Thyroid gland (tissue), 4 donors: ENCODE measurements around the gene DISC1. TPM values are rescaled to one million over a fixed set of nuclear protein-coding genes. Genes with fewer than 3 reads are reported as not detected.

Experiments
- DNase-seq, 2 donors: peaks; one replicate each; pipeline ENCODE4 v3.0.0-alpha.2; 2019
- H3K27ac ChIP-seq, 3 donors: fragments of 200-600 bp; sonication (generic); 1 replicate in 2 of 3; 2 replicates in 1 of 3; pipeline ENCODE4 v1.5.1; 2016 to 2019; ENCODE audit warnings: mild to moderate bottlenecking in 1 of 3, moderate library complexity in 1 of 3
- H3K27me3 ChIP-seq: fragments of 200-600 bp; sonication (generic); one replicate; pipeline ENCODE4 v1.5.1; 2019
- H3K36me3 ChIP-seq, 2 donors: fragments of 200-600 bp; sonication (generic); one replicate each; pipeline ENCODE4 v1.5.1; 2016 to 2019
- H3K4me1 ChIP-seq, 2 donors: fragments of 200-600 bp; sonication (generic); one replicate each; pipeline ENCODE4 v1.5.1; 2017 to 2019
- H3K4me3 ChIP-seq, 3 donors: fragments of 200-600 bp; sonication (generic); replicated peaks in 1 of 3; 1 replicate in 2 of 3; 2 replicates in 1 of 3; pipeline ENCODE4 v1.5.1; 2016; ENCODE audit warnings: mild to moderate bottlenecking in 1 of 3
- H3K9me3 ChIP-seq: fragments of 200-600 bp; sonication (generic); one replicate; pipeline ENCODE4 v1.5.1; 2017
- CTCF ChIP-seq, 6 experiments: fragments of 200-600 bp in 3 of 6; fragments of 450-650 bp in 3 of 6; sonication (generic) in 3 of 6; IDR thresholded peaks; one replicate each; pipeline ENCODE4 v1.5.1; 2016 to 2019; ENCODE audit warnings: antibody characterized with exemption in 6 of 6, mild to moderate bottlenecking in 2 of 6, inconsistent platforms in 1 of 6, moderate library complexity in 1 of 6
- POLR2A ChIP-seq, 2 donors: fragments of 450-650 bp; IDR thresholded peaks; one replicate each; pipeline ENCODE4 v1.6.1; 2017; ENCODE audit warnings: antibody characterized with exemption in 2 of 2, mild to moderate bottlenecking in 2 of 2, moderate library complexity in 1 of 2
- WGBS, 2 donors: methylation state at CpG; one replicate each; pipeline ENCODE4 v1.1.5; 2017; 5-methylcytosine and 5-hydroxymethylcytosine counted together
- intact Hi-C: fragments of 100-400 bp; cut with DNase I; formaldehyde crosslinking; loops from one replicate; pipeline ENCODE4 v1.15.1; 2023
- total RNA-seq, 4 donors: library from RNA; depleted of rRNA; stranded (reverse); fragments of >200 nt; gene quantifications; one replicate each; pipeline ENCODE4 v1.2.3, GENCODE V29; 2016

DISC1 gene
- total RNA-seq, 4 donors from 2014 or later: 6.9 to 17.7 (median 9.8) TPM

GRCh38 chr1:231883382-231883781 is 256.8 kb downstream of the DISC1 start:
- 73 to 88% methylated on average over 1 of the region's 1 CpG for whole genome bisulfite sequencing, 2 donors
- H3K4me1 ChIP-seq: no peaks in the 10 kb centered on the region
- no peak for DNase-seq

DNA sequence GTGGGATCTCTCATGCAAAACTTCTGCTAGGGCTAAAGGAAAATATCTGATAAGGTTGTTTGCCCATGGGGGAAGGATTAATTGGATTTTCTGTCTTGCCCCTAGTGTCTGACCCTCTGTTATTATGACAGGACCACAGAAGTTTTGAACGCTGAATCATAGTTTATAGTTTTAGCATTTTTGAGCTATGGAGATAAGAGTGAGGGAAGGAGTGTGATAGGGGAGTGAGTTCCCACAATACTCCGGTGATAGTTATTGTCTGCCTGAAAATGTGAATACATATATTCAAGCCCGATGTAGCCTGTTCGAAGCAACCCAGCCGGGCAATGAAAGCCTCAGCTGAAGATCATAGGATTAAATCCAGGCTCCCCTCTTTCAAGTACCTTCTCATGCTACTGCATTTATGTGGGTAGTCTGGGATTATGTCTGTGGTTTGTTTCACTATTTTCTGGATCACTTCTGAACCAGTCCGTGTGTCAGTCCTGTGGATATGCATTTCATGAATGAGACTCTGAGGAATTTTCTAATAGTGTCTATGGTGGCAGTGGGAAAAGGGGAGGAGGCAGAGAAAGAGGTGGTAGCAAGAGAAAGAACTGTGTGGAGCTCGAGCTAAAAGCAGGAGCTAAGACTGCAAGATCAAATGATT is 258.7 kb downstream of the DISC1 start:
- TF ChIP-seq POLR2A (IDR thresholded peaks at IDR 0.05) (no peak), CTCF (IDR thresholded peaks at IDR 0.05) (no peak)
- H3K9me3 ChIP-seq: no peaks in the 10 kb centered on the region
- H3K4me1 ChIP-seq: no peaks in the 10 kb centered on the region
- intact Hi-C loops: no loop called here
- no peaks in the 10 kb centered on the region for H3K36me3 ChIP-seq
- 77 to 83% methylated on average over 7 of the region's 7 CpGs for WGBS, 2 donors
- no peaks in the 10 kb centered on the region for H3K27me3 ChIP-seq
- no peak overlapping the region for H3K4me3 ChIP-seq
- no peak for DNase-seq
- H3K27ac ChIP-seq: no peak overlapping the region

More at GRCh38 chr1:231883382-231883781, 256.8 kb downstream of the DISC1 start:
- intact Hi-C loops: no loop called here
- Histone ChIP-seq H3K27ac (no peak overlapping the region), H3K9me3 (no peaks in the 10 kb centered on the region), H3K27me3 (no peaks in the 10 kb centered on the region), H3K36me3 (no peaks in the 10 kb centered on the region), H3K4me3 (no peak overlapping the region)
- no peak for TF ChIP-seq POLR2A (IDR thresholded peaks at IDR 0.05)
- no peak for TF ChIP-seq CTCF (IDR thresholded peaks at IDR 0.05)

- Histone ChIP-seq H3K9me3 (no peaks in the 10 kb centered on the region), H3K27me3 (no peaks in the 10 kb centered on the region), H3K36me3 (no peaks in the 10 kb centered on the region), H3K4me3 (no peak overlapping the region), H3K4me1 (no peaks in the 10 kb centered on the region), H3K27ac (no peak overlapping the region)
- intact Hi-C loops: no loop called here
- DNase-seq: no peak
- no peak for TF ChIP-seq CTCF (IDR thresholded peaks at IDR 0.05)
- no peak for TF ChIP-seq POLR2A (IDR thresholded peaks at IDR 0.05)
- 95 to 100% methylated on average over 3 of the region's 3 CpGs for WGBS, 2 donors
Measured at GRCh38 chr1:231887166-231887565, 260.6 kb downstream of the DISC1 start.

GRCh38 chr1:231887866-231888265 is 261.3 kb downstream of the DISC1 start:
- no peaks in the 10 kb centered on the region for H3K4me1 ChIP-seq
- no peaks in the 10 kb centered on the region for H3K36me3 ChIP-seq
- no peak overlapping the region for H3K4me3 ChIP-seq
- DNase-seq: no peak
- no peaks in the 10 kb centered on the region for H3K9me3 ChIP-seq
- TF ChIP-seq POLR2A (IDR thresholded peaks at IDR 0.05) (no peak), CTCF (IDR thresholded peaks at IDR 0.05) (no peak)
- H3K27me3 ChIP-seq: no peaks in the 10 kb centered on the region
- no peak overlapping the region for H3K27ac ChIP-seq
- intact Hi-C loops: no loop called here
- WGBS, 2 donors: 91 to 95% methylated on average over 6 of the region's 6 CpGs

- Histone ChIP-seq H3K27ac (no peak overlapping the region), H3K36me3 (no peaks in the 10 kb centered on the region), H3K27me3 (no peaks in the 10 kb centered on the region), H3K4me3 (no peak overlapping the region), H3K9me3 (no peaks in the 10 kb centered on the region), H3K4me1 (no peaks in the 10 kb centered on the region)
- intact Hi-C loops: no loop called here
- no peak for DNase-seq
- TF ChIP-seq CTCF (IDR thresholded peaks at IDR 0.05) (no peak), POLR2A (IDR thresholded peaks at IDR 0.05) (no peak)
- WGBS, 2 donors: 88 to 96% methylated on average over 4 of the region's 4 CpGs
Measured at GRCh38 chr1:231890791-231891190, 264.2 kb downstream of the DISC1 start.
